GM19452 (cell line): ENCODE measurements around the gene ARHGAP30.

Source experiments
- ATAC-seq: cut with Tn5 transposase; IDR thresholded peaks from one replicate; pipeline ENCODE4 v1.9.1; 2021; ENCODE audit not compliant: unreplicated experiment

The ARHGAP30 gene

DNA sequence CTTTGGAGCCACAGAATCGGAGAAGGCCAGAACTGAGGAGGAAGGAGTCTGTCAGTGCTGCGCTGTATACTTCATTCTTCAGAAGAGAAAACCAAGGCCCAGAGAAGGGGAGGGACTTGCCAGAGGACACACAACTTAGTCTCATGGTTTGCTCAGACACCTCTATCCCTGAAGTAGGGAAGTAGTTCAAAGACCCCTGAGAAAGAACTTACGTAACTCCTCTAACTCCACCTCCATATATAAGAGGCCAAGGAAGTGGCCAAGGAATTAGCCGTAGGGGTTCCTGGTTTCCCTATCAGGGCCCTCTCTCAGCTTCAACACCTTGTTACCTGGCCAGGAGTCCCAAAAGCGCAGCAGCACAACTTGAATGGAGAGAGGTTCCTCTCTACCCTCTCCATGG, 20.2 kb upstream of the ARHGAP30 start:
- no peak for ATAC-seq

DNA sequence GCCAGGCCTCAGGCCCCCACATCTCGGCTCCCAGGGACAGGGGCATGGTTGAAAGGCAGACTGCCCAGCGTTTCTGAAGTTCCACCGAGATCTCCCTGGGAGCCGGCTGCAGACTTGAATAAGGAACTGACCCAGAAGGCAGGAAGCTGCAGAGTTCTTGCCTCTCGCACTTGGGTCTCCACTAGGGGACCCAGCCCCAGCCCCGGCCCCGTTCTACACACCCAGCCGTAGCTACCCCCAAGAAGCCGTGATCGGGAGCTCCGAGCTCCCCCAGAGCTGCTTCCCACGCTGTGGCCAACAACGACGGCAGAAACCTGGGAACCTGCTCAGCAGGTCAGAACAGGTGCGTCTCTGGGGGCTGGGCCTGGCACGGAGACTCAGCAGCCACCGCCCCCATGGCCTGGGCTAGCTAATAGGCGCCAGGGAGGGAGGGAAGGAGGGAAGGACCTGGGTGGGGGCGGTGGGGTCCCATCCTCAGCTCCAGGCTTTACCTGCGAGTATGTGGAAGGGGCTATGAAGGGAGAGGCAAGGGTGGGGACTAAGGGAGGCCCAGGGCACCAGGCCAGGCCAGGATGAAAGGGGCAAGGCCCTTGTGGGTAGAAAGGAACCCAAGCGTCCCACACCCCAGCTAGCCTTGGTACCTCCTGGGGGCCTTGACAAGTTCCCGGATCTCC, 19.7 kb upstream of the ARHGAP30 start, which contains the start of gene NECTIN4:
Gene NECTIN4 (minus strand): TSS at position 308 of the 674 bp plus-strand sequence. CDS start 262 bp downstream, at position 46.
- no peak for ATAC-seq

DNA sequence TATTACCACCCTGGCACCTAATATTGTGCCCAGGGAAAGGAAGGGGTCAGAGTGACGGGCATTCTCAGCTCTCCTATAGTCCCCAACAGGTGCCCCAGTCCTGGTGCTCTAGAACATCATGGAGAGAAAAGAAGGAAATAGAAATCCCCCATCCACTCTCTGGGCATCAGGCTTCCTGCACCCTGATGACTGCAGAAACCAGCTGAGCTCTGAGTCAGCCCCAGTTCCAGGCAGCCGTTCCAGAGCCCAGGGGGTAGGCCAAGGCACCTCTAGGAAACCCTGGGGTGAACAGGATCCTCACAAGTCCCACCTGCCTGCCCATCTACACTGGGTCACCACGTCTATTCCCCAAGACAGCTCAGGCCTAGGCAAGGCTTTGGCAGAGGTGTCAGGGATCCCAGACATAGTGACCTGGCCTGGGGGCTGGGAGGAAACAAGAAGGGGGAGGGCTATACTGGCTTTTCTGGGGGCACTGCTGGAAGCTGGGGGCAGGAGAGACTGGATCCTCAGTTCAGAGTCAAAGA, 19.0 kb upstream of the ARHGAP30 start:
- ATAC-seq: no peak

DNA sequence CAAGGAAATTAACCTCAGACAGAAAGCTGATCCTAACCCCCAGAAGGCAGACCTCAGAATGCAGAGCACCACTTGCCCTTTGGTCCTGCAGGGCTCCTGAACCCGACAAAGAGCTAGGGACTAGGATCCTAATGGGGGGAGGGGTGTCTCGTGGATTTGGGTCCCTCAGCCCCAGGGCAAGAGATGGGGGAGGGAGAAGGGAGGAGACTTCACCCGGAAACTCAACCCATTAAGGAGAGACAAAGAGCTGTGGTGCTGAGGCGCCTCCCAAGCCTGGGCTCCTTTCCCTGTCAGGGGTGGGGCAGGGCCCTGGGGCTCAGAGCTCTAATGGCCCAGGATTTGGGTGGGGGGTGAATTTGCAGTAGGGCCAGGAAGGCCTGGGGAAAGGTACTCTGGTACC, 16.8 kb upstream of the ARHGAP30 start:
- ATAC-seq: no peak

DNA sequence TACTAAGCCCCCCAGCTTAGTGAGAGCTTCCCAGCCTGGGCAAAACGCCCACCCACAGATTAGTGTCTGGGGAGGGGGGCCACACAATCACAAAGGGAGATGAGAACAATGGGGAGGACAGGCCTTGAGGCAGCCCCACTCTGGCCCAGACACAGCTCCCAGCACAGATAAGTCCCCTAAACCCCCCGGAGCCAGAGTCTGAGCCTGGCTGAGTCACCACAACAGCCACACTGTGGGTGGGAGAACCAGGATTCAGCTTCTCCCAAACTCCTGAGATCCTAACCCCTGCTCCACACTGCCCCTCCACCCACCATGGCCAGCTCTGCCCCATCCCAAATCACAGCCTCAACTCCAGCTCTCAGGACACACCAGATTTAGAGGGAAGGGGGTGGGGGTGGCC, 15.5 kb upstream of the ARHGAP30 start:
- no peak for ATAC-seq

DNA sequence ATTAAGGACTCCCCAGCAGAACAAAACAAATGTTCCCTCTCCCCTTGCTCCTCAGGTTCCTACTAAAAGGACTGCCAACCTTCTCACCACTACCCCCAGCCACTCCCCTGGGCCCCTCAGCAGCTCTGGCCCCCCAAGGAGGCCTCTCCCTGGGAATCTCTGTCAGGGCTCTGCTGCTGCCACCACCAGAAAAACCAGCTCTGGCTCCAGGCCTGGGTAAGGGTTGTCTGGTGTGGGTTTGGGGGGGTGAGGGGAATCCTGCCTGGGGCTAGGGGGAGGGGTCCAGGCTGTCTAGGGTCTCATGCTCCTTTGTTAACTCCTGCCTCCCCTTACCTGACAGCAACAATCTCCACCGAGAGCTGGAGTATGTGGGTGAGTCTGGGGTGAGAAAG, 14.9 kb upstream of the ARHGAP30 start:
- no peak for ATAC-seq

DNA sequence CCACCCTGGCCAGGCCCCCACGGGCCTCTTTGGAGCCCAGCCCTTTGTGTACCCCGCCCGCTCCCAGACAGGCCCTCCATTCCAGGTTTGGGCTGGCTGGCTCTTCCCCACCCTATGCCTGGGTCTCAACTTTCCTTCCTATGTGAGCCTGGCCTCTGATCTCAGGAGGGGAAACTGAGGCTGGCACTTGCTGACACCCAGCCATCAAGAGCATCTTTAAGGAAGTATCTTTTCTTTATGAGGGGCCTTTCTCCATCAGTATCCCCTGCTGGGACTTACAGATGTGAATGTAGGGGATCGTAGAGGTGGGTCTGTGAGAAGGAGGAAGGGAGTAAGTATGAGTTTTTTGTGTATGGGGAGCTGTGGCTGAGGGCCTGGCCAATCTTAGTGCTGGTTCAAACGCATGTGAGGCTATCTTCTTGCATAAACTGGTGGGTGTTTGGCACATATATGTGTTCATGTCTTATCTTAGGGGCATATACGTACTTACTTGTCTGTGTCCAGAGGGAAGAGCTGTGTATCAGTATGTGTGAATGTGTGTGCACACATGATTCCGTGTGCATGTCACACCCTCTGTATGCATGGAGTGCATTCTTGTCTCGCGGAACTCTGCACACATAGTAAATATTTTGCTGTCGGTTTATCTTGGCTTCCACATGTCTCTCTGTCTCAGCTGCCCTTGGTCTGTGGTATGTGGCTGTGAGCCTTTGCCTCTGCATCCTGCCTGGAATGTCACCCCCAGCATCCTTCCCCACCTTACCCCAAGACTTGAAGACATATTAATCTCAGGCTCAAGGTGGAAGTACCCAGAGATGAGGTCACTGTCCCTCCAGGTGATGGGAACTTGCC, 14.3 kb upstream of the ARHGAP30 start:
- ATAC-seq: no peak

DNA sequence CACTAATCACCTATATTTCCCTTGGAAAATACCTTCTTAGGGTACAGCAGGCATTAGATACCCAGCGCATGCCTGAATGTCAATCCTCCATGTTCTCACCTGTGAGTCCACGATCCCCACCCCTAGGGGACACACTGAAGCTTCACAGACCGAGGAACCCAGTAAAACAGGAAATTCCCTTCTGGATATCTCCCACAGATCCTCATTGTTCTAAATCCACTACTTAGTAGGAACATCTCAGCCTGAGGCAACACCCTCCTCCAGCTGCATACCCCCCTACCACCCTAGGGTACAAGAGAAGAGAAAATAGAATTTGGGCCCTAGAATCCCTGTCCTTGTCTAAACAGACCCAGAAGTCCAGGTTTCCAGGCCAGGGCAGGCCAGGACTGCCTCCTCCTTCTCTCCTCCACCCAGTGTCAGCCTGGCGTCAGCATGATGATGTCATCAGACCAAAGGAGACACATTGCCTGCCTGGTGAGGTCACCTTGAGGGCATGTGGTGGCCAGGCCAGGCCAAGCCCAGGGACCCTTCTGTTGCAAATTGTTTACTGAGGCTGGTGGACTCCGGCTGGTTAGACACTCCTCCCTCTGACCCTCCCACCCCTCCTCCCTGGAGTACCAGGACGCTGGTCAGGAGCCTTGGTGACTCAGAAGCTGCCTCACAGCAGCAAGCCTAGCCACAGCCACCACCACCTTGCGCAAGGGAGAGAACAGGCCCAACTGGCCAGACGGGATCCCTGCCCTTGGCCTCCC, 13.5 kb upstream of the ARHGAP30 start:
- no peak for ATAC-seq

DNA sequence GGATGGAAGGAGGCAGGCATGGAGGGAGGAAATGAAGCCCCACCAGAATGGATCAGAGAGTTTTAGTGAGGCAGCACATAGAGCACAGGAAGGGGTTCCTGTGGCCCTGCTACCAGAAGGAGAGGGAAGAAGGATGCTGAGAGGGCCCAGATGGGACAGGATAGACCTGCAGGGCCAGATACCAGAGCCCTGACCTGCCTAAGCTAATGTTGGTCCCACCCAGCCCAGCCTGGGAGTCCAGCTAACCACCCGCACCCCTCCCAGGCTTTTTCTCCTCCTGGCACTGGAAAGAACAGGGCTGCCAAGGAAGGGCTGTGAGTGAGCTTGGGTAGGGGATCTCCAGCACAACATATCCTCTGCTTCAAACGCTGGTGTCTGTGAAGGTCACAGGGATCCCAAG, 12.8 kb upstream of the ARHGAP30 start:
- ATAC-seq: no peak

DNA sequence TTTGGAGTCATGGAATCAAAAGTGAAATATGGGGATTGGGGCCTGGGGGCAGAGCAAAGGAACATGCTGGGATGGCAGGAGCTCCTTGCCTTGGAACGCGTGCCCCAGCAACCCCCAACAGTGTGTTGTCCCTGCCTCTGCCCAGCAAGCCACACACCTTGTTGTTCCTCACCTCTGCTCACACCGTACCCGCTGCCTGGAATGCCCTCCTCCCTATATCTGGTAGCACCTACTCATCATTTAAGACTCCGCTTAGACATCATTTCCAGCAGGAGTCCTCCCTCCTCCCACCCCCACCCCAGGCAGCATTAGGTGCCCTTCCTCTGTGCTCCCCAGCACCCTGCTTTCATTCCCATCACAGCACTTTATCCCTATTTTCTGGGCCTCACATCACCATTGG, 11.8 kb upstream of the ARHGAP30 start:
- no peak for ATAC-seq

DNA sequence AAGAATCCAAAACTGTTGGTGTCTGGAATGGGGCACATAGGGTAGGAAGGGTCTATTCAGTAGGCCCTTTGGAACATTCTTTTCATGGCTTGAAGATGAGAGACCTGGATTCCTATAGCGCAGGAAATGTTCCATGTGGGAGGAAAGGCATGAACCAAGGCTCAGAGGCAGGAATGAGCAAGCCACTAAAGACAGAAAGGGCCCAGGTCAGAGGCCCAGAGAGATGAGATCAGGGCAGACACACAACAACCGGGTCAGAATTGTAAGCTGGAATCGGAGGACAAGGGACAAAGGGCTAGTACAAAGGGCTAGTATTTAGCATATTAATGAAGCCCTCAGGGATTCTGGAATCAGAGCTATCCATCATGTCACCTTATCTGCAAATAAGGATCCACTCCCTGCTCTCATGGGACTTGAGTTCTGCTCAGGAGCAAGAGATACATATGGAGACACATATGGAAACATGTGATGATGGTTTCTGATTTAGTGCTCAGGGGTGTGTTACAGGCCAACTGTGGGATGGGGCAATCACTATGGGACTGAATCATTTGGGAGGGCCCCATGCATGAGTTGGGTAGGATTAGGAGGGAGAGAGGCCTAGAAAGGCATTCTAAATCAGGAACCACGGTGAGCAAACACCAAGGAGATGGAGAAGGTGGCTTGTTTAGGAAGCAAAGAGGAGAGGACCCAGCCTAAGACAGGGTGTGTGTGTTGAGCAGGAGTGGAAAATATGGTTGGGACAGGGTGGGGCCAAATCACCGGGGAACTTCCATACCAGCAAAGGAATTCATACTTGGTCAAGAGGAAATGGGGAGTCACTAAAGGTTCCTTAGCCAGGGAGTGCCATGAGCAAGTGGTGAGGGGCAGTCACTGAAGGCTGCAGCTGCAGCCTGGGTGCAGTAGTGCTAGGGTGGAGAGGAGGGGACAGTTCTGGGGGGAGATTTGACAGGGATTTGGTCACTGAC, 11.0 kb upstream of the ARHGAP30 start:
- ATAC-seq: no peak

DNA sequence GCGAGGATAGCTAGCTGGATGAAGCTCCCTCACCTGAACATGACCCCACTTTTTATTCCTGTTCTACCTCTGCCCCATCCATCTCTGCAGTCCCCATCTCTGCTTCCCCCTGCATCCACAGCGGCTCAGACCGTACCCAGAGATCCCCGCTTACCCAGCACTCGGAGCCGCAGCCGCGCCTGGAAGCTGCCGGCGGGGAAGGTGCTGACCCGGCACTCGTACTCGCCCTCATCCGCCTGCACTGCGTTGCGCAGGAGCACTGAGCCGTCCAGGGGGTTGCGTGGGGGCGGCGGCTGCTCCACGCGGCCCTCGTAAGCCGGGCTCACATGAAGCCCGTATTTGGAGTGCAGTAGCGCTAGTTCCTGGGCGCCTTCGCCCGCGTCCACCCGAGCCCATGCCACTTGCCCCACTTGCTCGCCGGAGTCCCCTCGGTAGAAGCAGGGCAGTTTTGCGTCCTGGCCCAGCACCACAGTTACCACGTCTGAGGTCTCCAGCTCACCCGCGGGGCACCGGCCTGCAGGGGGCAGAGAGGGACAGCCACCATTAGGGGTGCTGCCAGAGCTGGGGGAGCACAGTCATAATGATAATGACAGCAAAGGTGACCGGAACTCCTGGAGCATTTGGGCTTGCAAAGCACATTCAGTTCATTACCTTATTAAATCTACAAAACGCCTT, 9.9 kb upstream of the ARHGAP30 start:
- ATAC-seq: no peak

DNA sequence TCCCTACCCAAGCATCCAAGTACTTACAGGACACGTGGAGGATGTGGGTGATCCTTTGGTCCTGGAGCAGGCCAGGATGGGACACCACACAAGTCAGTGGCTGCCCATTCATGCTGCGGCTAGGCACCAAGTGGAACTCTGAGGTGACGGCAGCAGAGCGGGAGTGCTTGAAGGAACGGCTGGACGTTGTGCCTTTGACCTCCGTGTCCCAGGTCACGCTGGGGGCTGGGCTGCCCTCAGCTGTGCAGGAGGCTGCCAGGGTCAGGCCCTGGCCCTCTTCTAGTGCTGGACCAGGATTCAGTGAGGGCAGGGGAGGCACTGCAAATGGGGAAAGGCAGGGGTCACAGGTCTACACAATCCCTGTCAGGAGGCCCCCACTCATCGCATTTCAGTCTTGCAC, 7.7 kb upstream of the ARHGAP30 start:
- ATAC-seq: no peak

DNA sequence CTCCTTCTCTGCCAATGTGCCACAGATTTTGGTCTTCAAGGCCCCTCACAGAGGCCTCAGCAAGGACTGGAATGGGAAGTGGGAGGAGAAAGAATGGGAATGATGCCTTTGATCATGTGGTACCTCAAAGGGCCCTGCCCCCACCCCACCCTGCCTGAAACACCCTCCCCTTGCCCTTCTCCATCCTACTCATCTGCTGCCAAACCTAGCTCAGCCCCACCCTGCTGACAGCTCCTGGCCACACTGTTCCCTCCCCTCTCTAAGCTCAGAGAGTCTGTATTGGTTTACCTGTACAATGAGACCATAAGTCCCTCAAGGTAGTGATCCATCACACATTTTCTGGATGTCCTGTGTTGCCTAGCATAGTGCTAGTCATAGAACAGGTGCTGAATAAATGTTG, 6.7 kb upstream of the ARHGAP30 start:
- ATAC-seq: no peak

DNA sequence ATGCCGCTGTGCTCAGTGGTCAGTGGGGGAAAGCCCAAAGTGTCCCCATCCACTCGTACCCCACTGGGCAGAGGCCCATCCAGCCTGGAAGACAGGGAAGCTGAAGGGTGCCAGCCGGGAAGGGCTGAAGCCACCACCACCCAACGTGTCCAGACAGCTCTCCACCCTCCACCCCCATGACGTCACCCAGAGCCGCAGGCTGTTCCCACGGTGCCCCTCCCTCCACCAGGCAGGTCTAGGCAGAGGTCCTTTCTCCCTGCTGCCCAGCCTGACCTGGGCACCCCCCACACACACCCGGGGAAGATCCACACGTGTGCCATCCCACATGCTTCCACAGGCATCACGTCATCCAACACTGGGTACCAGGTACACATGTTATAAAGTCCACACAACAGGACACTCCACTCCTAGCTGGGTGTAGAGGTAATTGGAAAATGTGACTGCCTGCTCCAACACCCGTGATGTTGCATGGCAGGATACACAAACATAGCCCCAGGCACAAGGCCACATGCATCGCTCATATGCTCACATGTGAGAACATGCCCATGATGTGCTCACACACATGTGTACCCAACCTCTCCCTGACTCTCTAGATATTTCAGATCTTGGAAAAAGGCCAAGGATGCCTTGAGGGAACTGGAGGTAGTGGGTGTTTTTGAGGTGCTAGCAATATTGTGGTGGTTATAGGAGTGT, 5.1 kb upstream of the ARHGAP30 start:
- no peak for ATAC-seq

DNA sequence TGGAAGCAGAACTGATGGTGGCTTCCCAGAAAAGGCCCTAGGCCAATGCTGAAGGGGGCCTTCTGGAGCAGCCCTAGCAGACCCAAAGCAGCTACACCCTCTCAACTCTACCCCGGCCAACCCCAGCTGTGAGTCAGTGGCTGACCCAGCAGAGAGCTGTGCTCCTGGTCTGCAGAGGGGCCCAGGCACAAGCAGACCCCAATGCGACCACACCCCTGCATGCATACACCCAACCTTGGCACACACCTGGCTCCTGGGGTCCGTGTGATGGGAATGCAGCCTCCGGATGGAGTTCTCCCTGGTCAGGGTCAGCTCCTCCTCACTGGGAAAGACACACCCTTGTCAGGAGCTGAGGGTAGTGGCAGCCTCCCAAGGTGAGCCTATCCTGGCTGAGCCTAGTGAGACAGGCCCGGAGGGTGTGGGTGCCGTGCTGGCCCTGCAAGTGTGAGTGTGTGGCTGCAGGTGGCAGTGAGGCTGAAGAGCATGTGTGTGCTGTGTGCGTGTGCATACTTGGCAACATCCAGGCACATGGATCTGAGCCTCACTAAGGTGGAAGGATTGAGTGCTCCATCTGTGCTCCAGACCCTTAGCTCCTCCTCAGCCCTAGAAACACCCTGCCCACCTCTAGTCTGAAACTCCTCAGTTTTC, 3.9 kb upstream of the ARHGAP30 start:
- ATAC-seq: no peak

DNA sequence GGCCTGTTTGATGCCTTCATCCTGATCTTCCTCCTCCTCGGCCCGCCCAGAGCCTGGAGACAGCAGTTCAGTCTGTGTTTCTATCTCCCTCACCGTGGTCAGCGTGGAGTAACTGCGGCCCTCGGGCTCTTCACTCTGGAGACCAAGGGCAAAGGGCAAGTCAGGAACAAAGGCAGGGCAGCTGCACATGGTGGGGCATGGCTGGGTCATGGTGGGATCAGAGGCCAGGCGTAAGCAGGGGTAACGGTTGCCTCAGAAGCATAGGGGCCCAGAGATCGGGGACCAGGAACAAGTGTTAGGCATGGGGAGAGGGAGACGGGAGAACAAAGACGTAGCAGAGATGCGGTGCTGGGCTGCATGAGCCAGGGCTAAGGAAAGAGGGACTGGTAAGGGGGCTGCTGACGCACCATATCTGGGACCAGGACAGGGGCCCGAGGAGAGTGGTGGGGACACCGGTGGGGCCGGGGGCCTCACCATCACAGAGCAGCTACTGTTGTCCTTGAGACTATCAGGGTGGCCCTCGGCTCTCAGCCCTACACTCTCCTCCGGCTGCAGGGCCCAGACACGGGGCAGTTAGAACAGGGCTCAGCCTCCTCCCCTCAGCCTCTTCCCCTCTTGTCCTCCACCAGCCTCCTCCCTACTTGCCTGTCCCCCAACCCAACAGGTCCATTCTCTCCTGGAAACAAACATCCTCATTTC, 3.2 kb upstream of the ARHGAP30 start:
- ATAC-seq: no peak

DNA sequence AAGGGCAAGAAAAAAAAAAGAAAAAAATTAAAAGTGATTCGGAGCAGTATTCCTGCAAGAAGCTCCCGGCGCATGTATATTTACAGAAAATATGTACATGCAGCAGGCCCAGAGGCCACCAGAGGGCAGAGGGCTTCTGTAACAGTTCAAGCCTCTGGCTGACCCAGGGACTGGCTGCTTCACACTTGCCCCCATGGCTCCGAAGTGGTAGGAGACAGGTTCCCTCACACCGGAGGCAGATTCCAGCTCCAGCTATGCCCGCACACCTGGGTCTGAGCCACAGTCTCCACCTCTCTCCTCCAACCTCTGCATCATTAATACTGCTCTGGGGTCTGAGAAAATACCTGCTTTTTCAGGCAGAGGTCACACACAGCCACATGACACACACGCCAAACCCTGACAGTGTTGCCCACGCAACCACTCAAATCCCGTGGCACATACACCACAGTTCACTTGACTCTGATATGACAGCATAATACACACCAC, 2.2 kb upstream of the ARHGAP30 start:
- no peak for ATAC-seq
